ENCODE measurements around the gene ADORA2A.
A peak's percentile ranks its signal among the peaks of the same experiment; 100 is the strongest.
"Not testable (repeated sequence)": the region's sequence is repeated elsewhere in the genome, so short reads cannot be mapped to it uniquely, and the experiment has no call there.

Gene ADORA2A

GRCh38 chr22:24485608-24486007, 58.2 kb downstream of the ADORA2A start:
- no peak for DNase-seq (ENCODE audit: low read depth in 2 of 2)

GRCh38 chr22:24486501-24486921, 59.1 kb downstream of the ADORA2A start:
- peak; percentile 90 to 91 for DNase-seq (ENCODE audit: low read depth in 2 of 2)

- no peak for DNase-seq (ENCODE audit: low read depth in 2 of 2)
Observed at GRCh38 chr22:24489011-24489410, 61.6 kb downstream of the ADORA2A start.

GRCh38 chr22:24489434-24489833, 62.0 kb downstream of the ADORA2A start:
- not testable (repeated sequence) for DNase-seq (ENCODE audit: low read depth in 2 of 2)

Measured in fibroblast of skin of left quadriceps (primary cell).